Glutamatergic neuron (in vitro differentiated cells): ENCODE data around the gene MGAT5B. TPM values are rescaled to one million over a fixed set of nuclear protein-coding genes. Genes with fewer than 3 reads are reported as not detected.

Experiments
- DNase-seq: peaks from one replicate; pipeline ENCODE4 v3.0.0; 2022
- H3K27ac Mint-ChIP-seq: one replicate; pipeline ENCODE4 v1.8.0; 2020; ENCODE audit warnings: mild to moderate bottlenecking, mixed read lengths, inconsistent platforms; ENCODE audit not compliant: unreplicated experiment
- H3K27me3 Mint-ChIP-seq: one replicate; pipeline ENCODE4 v1.8.0; 2020; ENCODE audit warnings: mild to moderate bottlenecking, moderate library complexity, mixed read lengths, inconsistent platforms; ENCODE audit not compliant: unreplicated experiment
- H3K36me3 Mint-ChIP-seq: one replicate; pipeline ENCODE4 v1.8.0; 2020; ENCODE audit warnings: mild to moderate bottlenecking, mixed read lengths, inconsistent platforms; ENCODE audit not compliant: unreplicated experiment
- H3K4me1 Mint-ChIP-seq: one replicate; pipeline ENCODE4 v1.8.0; 2020; ENCODE audit warnings: mild to moderate bottlenecking, low read depth, mixed read lengths, inconsistent platforms; ENCODE audit not compliant: unreplicated experiment
- H3K4me3 Mint-ChIP-seq: one replicate; pipeline ENCODE4 v1.8.0; 2020; ENCODE audit warnings: mild to moderate bottlenecking, mixed read lengths, inconsistent platforms; ENCODE audit not compliant: unreplicated experiment
- H3K9me3 Mint-ChIP-seq: one replicate; pipeline ENCODE4 v1.8.0; 2020; ENCODE audit warnings: mild to moderate bottlenecking, moderate library complexity, mixed read lengths, inconsistent platforms; ENCODE audit not compliant: unreplicated experiment
- CTCF ChIP-seq: fragments of 200-600 bp; sonication (generic); IDR thresholded peaks from one replicate; pipeline ENCODE4 v1.5.0; 2021; ENCODE audit not compliant: partially characterized antibody, unreplicated experiment
- total RNA-seq: library from RNA; stranded (reverse); fragmentation: NEBNext Ultra II Directional; extraction: Animal tissue kit (Norgen Biotek cat#: 25700); gene quantifications from one replicate; pipeline ENCODE4 v1.2.1, GENCODE V29; 2021; ENCODE audit not compliant: unreplicated experiment

MGAT5B gene
- total RNA-seq, 1 donor from 2014 or later = 22.9 TPM

GRCh38 chr17:76993651-76994050, 125.4 kb downstream of the MGAT5B start:
- DNase-seq = no peak
- Mint-ChIP-seq H3K27ac (no peak overlapping the region), H3K9me3 (peaks cover 2% of the 10 kb centered on the region), H3K4me3 (no peak overlapping the region), H3K4me1 (peaks cover 7% of the 10 kb centered on the region), H3K36me3 (no peaks in the 10 kb centered on the region), H3K27me3 (no peaks in the 10 kb centered on the region)
- TF ChIP-seq CTCF = no peak

GRCh38 chr17:76994237-76994637, 126.0 kb downstream of the MGAT5B start:
- Mint-ChIP-seq H3K27ac (no peak overlapping the region), H3K9me3 (peaks cover 2% of the 10 kb centered on the region), H3K4me1 (peaks cover 7% of the 10 kb centered on the region), H3K27me3 (no peaks in the 10 kb centered on the region), H3K36me3 (no peaks in the 10 kb centered on the region), H3K4me3 (no peak overlapping the region)
- DNase-seq = no peak
- TF ChIP-seq CTCF = no peak

GRCh38 chr17:76995387-76996105, 127.3 kb downstream of the MGAT5B start:
- peaks cover 7% of the 10 kb centered on the region for H3K4me1 Mint-ChIP-seq
- H3K36me3 Mint-ChIP-seq = no peaks in the 10 kb centered on the region
- peaks cover 2% of the 10 kb centered on the region for H3K9me3 Mint-ChIP-seq
- H3K27ac Mint-ChIP-seq = no peak overlapping the region
- DNase-seq = no peak
- TF ChIP-seq CTCF = no peak
- no peak overlapping the region for H3K4me3 Mint-ChIP-seq
- peaks cover 2% of the 10 kb centered on the region for H3K27me3 Mint-ChIP-seq

GRCh38 chr17:76996741-76997694, 128.8 kb downstream of the MGAT5B start:
- Mint-ChIP-seq H3K4me3 (no peak overlapping the region), H3K9me3 (peaks cover 2% of the 10 kb centered on the region), H3K27me3 (peaks cover 2% of the 10 kb centered on the region), H3K27ac (no peak overlapping the region), H3K36me3 (no peaks in the 10 kb centered on the region), H3K4me1 (peaks cover 7% of the 10 kb centered on the region)
- no peak for DNase-seq
- no peak for TF ChIP-seq CTCF
